WERI-Rb-1 (cell line): ENCODE results near the gene SARM1.

Experiments
- DNase-seq: peaks from one replicate; pipeline ENCODE4 v3.0.0-alpha.2; 2020
- H3K27ac ChIP-seq: fragments of 250-450 bp; sonication (Bioruptor Pico); 2 replicates; pipeline ENCODE4 v1.5.1; 2020; ENCODE audit warnings: mild to moderate bottlenecking, moderate library complexity
- H3K27me3 ChIP-seq: fragments of 250-450 bp; sonication (Bioruptor Pico); 2 replicates; pipeline ENCODE4 v1.5.1; 2021; ENCODE audit warnings: mild to moderate bottlenecking, low read depth, moderate library complexity; ENCODE audit not compliant: insufficient read depth, severe bottlenecking
- H3K36me3 ChIP-seq: fragments of 250-450 bp; sonication (Bioruptor Pico); 2 replicates; pipeline ENCODE4 v1.5.1; 2020; ENCODE audit warnings: mild to moderate bottlenecking, moderate library complexity
- H3K4me3 ChIP-seq: 2 replicates; pipeline ENCODE4 v1.5.1; 2011; ENCODE audit warnings: low read depth, mild to moderate bottlenecking, control low read depth, low read length
- H3K9me3 ChIP-seq: fragments of 250-450 bp; sonication (Bioruptor Pico); 2 replicates; pipeline ENCODE4 v1.5.1; 2021; ENCODE audit warnings: mild to moderate bottlenecking, moderate library complexity; ENCODE audit not compliant: severe bottlenecking
- TF ChIP-seq, protein P1 (sequence below): IDR thresholded peaks from 2 replicates; pipeline ENCODE4 v1.5.1; 2011; ENCODE audit warnings: low read depth, mild to moderate bottlenecking, control low read depth, inconsistent platforms, low read length

The SARM1 gene

DNA sequence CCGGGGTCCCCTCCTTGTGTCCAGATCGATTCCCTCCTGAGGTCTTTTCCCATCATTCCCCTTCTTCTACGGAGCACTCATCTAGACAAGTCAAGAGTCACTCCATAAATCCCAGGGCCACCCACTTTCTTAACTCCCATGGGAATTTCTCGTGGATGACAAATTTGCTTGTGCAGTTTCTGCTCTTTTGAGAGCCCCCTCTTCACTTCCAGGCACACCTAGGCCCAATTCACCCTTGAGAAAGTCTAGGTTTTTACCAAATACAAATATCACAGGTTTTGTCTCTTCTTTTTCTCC lies 13.6 kb upstream of the SARM1 start:
- Histone ChIP-seq H3K27me3 (no peaks in the 10 kb centered on the region), H3K27ac (peak overlapping the region; percentile 92), H3K36me3 (peaks cover 58% of the 10 kb centered on the region), H3K9me3 (no peaks in the 10 kb centered on the region), H3K4me3 (peak overlapping the region; percentile 80)
- no peak for DNase-seq
- TF ChIP-seq, protein P1, sequence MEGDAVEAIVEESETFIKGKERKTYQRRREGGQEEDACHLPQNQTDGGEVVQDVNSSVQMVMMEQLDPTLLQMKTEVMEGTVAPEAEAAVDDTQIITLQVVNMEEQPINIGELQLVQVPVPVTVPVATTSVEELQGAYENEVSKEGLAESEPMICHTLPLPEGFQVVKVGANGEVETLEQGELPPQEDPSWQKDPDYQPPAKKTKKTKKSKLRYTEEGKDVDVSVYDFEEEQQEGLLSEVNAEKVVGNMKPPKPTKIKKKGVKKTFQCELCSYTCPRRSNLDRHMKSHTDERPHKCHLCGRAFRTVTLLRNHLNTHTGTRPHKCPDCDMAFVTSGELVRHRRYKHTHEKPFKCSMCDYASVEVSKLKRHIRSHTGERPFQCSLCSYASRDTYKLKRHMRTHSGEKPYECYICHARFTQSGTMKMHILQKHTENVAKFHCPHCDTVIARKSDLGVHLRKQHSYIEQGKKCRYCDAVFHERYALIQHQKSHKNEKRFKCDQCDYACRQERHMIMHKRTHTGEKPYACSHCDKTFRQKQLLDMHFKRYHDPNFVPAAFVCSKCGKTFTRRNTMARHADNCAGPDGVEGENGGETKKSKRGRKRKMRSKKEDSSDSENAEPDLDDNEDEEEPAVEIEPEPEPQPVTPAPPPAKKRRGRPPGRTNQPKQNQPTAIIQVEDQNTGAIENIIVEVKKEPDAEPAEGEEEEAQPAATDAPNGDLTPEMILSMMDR = no peak

DNA sequence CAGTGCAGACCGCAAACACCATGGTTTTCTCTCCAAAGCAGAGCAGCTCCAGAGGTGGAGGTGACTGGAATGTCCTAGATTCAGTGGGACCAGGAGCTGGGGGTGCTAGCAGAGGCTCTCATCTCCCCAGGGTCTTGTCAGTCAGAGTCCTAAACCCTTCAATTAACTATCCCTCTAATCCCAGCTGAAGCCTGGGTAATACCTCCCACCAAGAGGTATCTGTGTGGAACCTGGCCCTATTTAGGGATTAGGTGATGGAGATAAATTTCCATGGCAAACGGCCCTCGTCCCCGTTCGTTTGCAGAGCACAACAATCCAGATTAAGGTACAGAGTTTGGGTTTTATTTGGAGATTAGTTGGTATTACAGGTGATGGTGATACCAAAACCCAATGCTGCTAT lies 8.3 kb upstream of the SARM1 start:
- TF ChIP-seq, protein P1 = no peak
- Histone ChIP-seq H3K9me3 (no peaks in the 10 kb centered on the region), H3K27me3 (no peaks in the 10 kb centered on the region), H3K27ac (no peak overlapping the region), H3K36me3 (peaks cover 35% of the 10 kb centered on the region), H3K4me3 (no peak overlapping the region)
- DNase-seq = peak; percentile 60

DNA sequence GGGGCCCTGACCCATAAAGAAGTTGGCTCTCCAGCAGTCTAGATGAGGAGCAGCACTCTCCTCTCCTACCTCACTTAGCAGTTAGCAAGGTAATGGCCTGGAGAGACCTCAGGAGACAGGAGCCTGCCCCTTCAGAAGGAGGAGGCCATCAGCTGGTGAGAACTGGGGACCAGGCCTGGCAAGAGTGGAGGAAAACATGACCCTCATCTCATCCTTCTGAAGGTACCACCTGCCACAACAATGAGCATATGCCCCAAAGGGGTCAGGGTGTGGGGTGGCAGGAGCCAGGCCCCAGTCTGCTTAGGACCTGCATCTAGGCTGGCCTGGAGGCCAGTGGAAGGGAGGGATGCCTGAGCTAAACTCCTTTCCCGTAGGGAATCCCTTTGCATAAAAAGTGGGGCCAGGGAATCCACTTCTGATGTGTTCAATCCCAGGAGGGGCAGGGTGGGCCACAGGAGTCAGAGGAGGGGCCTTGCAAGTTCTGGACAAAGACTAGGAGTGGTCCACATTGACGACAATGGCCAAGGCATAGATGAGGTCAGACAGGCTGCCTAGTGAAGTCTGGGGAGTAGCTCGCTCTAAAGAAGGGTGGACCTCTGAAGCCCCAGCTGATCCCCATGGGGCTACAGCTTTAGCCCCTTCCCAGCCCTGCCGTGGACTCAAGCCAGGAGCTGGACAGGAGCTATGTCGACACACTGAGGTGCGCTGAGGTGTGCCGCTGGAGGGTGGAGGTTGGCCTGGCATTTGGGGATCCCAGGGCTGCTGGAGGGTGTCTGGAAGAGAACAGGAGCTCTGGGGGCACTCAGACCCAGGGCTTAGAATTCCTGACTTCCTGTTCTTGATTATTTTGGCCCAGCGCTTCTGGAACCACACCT lies 7.5 kb upstream of the SARM1 start:
- Histone ChIP-seq H3K4me3 (no peak overlapping the region), H3K27ac (peak overlapping the region; percentile 83), H3K36me3 (peaks cover 31% of the 10 kb centered on the region), H3K27me3 (no peaks in the 10 kb centered on the region), H3K9me3 (no peaks in the 10 kb centered on the region)
- DNase-seq = no peak
- TF ChIP-seq, protein P1 = no peak

DNA sequence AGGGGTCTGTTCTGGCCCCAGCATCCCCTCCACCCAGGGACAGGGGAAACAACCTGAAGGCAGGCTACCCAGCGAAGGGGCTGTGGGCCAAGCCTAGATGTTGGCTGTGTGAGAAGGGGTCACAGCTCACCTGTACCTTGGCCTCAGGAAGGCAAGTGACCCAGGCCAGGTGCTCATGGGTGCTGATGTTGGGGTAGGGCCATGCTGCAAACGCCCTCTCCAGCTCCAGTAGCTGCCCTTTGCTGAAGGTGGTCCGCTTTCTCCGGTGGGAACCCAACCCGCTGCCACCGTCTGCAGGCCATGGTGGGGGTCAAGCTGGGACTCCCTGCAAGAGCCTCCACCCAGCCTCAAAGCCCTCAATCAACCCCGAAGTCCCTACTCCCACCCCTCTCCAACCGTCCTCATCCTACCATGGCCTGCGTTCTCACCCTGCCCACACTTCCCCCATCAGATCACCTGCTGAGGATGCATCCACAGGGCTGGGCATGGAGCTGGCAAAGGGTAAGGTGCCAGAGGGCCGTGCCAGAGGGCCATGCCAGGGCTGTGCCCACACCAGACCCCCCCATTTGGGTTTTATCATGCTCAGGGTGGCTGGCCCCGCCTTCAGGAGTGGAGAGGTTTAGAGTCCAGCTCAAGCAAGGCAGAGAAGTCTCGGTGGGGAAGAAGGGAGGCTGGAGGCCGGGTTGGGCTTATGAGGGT lies 6.7 kb upstream of the SARM1 start, which contains the start of gene SEBOX:
SEBOX (minus strand) TSS at position 535 of the 699 bp plus-strand sequence; CDS start at position 487, 48 bp downstream.
- TF ChIP-seq, protein P1 = no peak
- no peak for DNase-seq
- peaks cover 24% of the 10 kb centered on the region for H3K36me3 ChIP-seq
- H3K4me3 ChIP-seq = no peak within 1 kb of the TSS
- H3K27me3 ChIP-seq = no peaks in the 10 kb centered on the region
- H3K27ac ChIP-seq = peak within 1 kb of the TSS; percentile 83
- H3K9me3 ChIP-seq = no peaks in the 10 kb centered on the region

DNA sequence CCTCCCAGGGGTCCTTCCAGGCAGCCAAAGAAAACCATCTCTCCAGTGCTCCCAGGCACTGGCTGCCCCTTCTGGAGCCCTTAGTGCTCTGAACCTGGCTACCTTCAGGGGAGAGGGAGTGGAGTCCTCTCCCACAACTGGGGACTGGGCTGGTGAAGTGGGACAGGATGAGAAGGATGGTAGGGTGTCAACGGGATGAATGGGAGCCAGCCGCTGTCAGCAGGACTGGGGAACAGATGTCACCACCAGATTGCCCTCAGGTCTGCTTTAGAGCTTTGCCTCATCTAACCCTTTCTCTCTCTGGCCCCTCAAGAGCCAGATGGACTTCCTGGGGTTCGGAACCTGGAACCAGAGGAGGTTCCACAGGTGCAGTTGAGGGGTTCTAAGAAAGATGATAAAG lies 6.0 kb upstream of the SARM1 start:
- no peaks in the 10 kb centered on the region for H3K27me3 ChIP-seq
- H3K9me3 ChIP-seq = no peaks in the 10 kb centered on the region
- H3K4me3 ChIP-seq = no peak overlapping the region
- peak; percentile 81 for DNase-seq
- H3K36me3 ChIP-seq = peaks cover 18% of the 10 kb centered on the region
- TF ChIP-seq, protein P1 = no peak
- H3K27ac ChIP-seq = peak overlapping the region; percentile 83
